Measurements from ENCODE around the gene RAB37.

RAB37 gene

DNA sequence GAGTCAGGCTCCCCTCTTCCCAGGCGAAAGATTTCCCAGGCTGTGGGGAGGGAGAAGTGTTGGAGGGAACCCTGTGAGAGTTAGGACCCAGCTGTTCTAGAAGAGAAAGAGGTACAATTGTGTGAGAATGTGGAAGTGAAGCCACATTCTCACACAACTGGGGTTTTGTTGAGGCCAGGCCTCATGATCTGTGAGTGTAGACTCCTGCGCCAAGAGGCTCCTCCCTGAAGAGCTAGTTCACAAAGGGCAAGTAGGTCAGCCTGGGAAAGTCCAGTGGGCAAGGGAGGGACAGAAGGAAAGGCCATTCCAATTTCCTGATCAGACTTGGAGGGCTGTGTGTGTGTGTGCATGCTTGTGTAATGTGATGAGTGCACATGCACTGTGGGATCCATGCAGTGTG lies 39.5 kb upstream of the RAB37 start:
- H3K9me3 ChIP-seq (ENCODE audit: insufficient read depth, low read depth, low read length) = no peaks in the 10 kb centered on the region
- no peak for TF ChIP-seq EZH2phosphoT487 (IDR thresholded peaks at IDR 0.05; ENCODE audit: borderline replicate concordance)
- TF ChIP-seq, protein P1, sequence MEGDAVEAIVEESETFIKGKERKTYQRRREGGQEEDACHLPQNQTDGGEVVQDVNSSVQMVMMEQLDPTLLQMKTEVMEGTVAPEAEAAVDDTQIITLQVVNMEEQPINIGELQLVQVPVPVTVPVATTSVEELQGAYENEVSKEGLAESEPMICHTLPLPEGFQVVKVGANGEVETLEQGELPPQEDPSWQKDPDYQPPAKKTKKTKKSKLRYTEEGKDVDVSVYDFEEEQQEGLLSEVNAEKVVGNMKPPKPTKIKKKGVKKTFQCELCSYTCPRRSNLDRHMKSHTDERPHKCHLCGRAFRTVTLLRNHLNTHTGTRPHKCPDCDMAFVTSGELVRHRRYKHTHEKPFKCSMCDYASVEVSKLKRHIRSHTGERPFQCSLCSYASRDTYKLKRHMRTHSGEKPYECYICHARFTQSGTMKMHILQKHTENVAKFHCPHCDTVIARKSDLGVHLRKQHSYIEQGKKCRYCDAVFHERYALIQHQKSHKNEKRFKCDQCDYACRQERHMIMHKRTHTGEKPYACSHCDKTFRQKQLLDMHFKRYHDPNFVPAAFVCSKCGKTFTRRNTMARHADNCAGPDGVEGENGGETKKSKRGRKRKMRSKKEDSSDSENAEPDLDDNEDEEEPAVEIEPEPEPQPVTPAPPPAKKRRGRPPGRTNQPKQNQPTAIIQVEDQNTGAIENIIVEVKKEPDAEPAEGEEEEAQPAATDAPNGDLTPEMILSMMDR (conservative IDR thresholded peaks at IDR 0.05; ENCODE audit: low read length) = no peak
- H3K4me3 ChIP-seq (ENCODE audit: low read length, poor library complexity, severe bottlenecking) = no peak overlapping the region
- no peaks in the 10 kb centered on the region for H3K27me3 ChIP-seq (ENCODE audit: insufficient read depth, low read length, poor library complexity, severe bottlenecking)
- H3F3A ChIP-seq (ENCODE audit: low read depth) = no peaks in the 10 kb centered on the region
- H3K9ac ChIP-seq (ENCODE audit: low read depth, low read length, poor library complexity, severe bottlenecking) = no peak overlapping the region
- no peak overlapping the region for H3K4me2 ChIP-seq (ENCODE audit: low read depth, low read length, poor library complexity, severe bottlenecking)
- H3K36me3 ChIP-seq (ENCODE audit: insufficient read depth, low read length) = no peaks in the 10 kb centered on the region
- no peaks in the 10 kb centered on the region for H3K9me2 ChIP-seq (replicated peaks; ENCODE audit: low read depth, low read length)
- H3K4me1 ChIP-seq (ENCODE audit: insufficient read depth, low read length, poor library complexity, severe bottlenecking) = no peaks in the 10 kb centered on the region
- H3K79me2 ChIP-seq (ENCODE audit: insufficient read depth, low read length) = no peaks in the 10 kb centered on the region
- H4K20me1 ChIP-seq (ENCODE audit: insufficient read depth, low read length, poor library complexity, severe bottlenecking) = no peaks in the 10 kb centered on the region
- no peak overlapping the region for H2AFZ ChIP-seq (ENCODE audit: low read length)

DNA sequence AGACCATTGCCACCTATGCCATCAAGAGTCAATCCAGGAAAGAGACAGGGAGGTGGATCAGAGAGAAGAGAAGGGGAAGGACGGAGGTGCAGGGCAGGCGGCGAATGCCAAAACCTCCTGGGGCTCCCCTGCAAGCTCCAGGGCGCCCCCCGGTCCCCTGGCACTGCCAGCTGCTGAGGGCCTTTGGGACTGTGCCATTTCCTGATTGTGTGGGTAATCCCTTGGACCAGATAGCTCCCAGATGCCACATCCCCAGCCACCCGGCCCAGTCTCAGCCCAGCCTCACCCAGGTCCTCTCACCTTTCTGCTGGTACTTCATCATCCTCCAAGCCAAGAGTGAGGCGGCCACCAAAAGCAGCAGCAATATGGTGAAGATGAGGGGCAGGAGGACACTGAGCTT lies 39.0 kb upstream of the RAB37 start:
- Histone ChIP-seq H3K4me2 (ENCODE audit: low read depth, low read length, poor library complexity, severe bottlenecking) (no peak overlapping the region), H3K9me2 (replicated peaks; ENCODE audit: low read depth, low read length) (no peaks in the 10 kb centered on the region), H3K4me1 (ENCODE audit: insufficient read depth, low read length, poor library complexity, severe bottlenecking) (no peaks in the 10 kb centered on the region), H3F3A (ENCODE audit: low read depth) (no peaks in the 10 kb centered on the region), H4K20me1 (ENCODE audit: insufficient read depth, low read length, poor library complexity, severe bottlenecking) (no peaks in the 10 kb centered on the region), H3K9ac (ENCODE audit: low read depth, low read length, poor library complexity, severe bottlenecking) (no peak overlapping the region), H3K4me3 (ENCODE audit: low read length, poor library complexity, severe bottlenecking) (no peak overlapping the region), H2AFZ (ENCODE audit: low read length) (no peak overlapping the region), H3K9me3 (ENCODE audit: insufficient read depth, low read depth, low read length) (no peaks in the 10 kb centered on the region), H3K36me3 (ENCODE audit: insufficient read depth, low read length) (no peaks in the 10 kb centered on the region), H3K27me3 (ENCODE audit: insufficient read depth, low read length, poor library complexity, severe bottlenecking) (no peaks in the 10 kb centered on the region), H3K79me2 (ENCODE audit: insufficient read depth, low read length) (no peaks in the 10 kb centered on the region)
- TF ChIP-seq EZH2phosphoT487 (IDR thresholded peaks at IDR 0.05; ENCODE audit: borderline replicate concordance) = no peak
- TF ChIP-seq, protein P1 (conservative IDR thresholded peaks at IDR 0.05; ENCODE audit: low read length) = no peak

DNA sequence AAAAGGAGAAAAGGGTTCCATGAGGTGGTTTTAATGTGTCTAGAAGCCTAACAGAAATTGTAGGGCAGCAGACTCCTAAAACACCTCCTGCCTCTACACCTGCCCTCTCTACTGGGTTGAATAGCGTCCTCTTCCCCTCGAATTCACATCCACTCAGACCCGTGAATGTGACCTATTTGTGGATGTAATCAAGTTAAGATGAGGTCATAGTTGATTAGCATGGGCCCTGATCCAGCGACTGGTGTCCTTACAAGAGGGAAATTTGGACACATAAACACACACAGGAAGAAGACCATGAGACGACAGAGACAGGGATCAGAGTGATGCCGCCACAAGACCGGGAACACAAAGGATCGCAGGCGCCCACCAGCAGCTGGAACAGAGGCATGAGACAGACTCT lies 37.8 kb upstream of the RAB37 start:
- no peaks in the 10 kb centered on the region for H3K79me2 ChIP-seq (ENCODE audit: insufficient read depth, low read length)
- H3K4me2 ChIP-seq (ENCODE audit: low read depth, low read length, poor library complexity, severe bottlenecking) = no peak overlapping the region
- H3K4me1 ChIP-seq (ENCODE audit: insufficient read depth, low read length, poor library complexity, severe bottlenecking) = no peaks in the 10 kb centered on the region
- H3K9me2 ChIP-seq (replicated peaks; ENCODE audit: low read depth, low read length) = no peaks in the 10 kb centered on the region
- H2AFZ ChIP-seq (ENCODE audit: low read length) = no peak overlapping the region
- no peaks in the 10 kb centered on the region for H4K20me1 ChIP-seq (ENCODE audit: insufficient read depth, low read length, poor library complexity, severe bottlenecking)
- no peaks in the 10 kb centered on the region for H3F3A ChIP-seq (ENCODE audit: low read depth)
- TF ChIP-seq, protein P1 (conservative IDR thresholded peaks at IDR 0.05; ENCODE audit: low read length) = no peak
- TF ChIP-seq EZH2phosphoT487 (IDR thresholded peaks at IDR 0.05; ENCODE audit: borderline replicate concordance) = no peak
- no peaks in the 10 kb centered on the region for H3K27me3 ChIP-seq (ENCODE audit: insufficient read depth, low read length, poor library complexity, severe bottlenecking)
- no peaks in the 10 kb centered on the region for H3K9me3 ChIP-seq (ENCODE audit: insufficient read depth, low read depth, low read length)
- no peak overlapping the region for H3K4me3 ChIP-seq (ENCODE audit: low read length, poor library complexity, severe bottlenecking)
- no peak overlapping the region for H3K9ac ChIP-seq (ENCODE audit: low read depth, low read length, poor library complexity, severe bottlenecking)
- H3K36me3 ChIP-seq (ENCODE audit: insufficient read depth, low read length) = no peaks in the 10 kb centered on the region

Measured in Loucy (cell line).